H1 (cell line): ENCODE results near the gene PGA5. TPM values are rescaled to one million over a fixed set of nuclear protein-coding genes. Genes with fewer than 3 reads are reported as not detected.

Experiments
- CTCF ChIA-PET: fragments of 300-600 bp; sonication (Branson Sonifier 250); formaldehyde crosslinking; loops from one replicate; lab custom pipeline; 2021; ENCODE audit not compliant: partially characterized antibody; lab: Charles Lee
- POLR2A ChIA-PET: fragments of 300-600 bp; sonication (Branson Sonifier 250); formaldehyde crosslinking; loops from one replicate; lab custom pipeline; 2021; ENCODE audit warnings: inconsistent platforms; ENCODE audit not compliant: partially characterized antibody; lab: Charles Lee
- DNase-seq, 2 experiments: peaks; one replicate each; pipeline versions ENCODE4 v3.0.0 to v3.0.0-alpha.2; 2010 to 2022; ENCODE audit warnings: low spot score in 2 of 2, low read depth in 1 of 2, mixed read lengths in 1 of 2
- FAIRE-seq: peaks from 2 replicates; lab custom pipeline; 2011; peaks lifted over from hg19 to GRCh38; lab: Jason Lieb, UNC
- H2AFZ ChIP-seq: 2 replicates; pipeline ENCODE4 v1.8.1; 2012; ENCODE audit warnings: low read length, inconsistent platforms
- H2AK5ac ChIP-seq: 2 replicates; pipeline ENCODE4 v1.6.1; 2013; ENCODE audit warnings: low read depth, low read length
- H2BK120ac ChIP-seq: replicated peaks from 2 replicates; pipeline ENCODE3; 2013; ENCODE audit warnings: low read depth, low read length, inconsistent platforms
- H2BK12ac ChIP-seq: 2 replicates; pipeline ENCODE4 v1.6.1; 2013; ENCODE audit warnings: low read depth, low read length
- H2BK15ac ChIP-seq: 2 replicates; pipeline ENCODE4 v1.6.1; 2013; ENCODE audit warnings: low read length
- H2BK20ac ChIP-seq: 2 replicates; pipeline ENCODE4 v1.6.1; 2013; ENCODE audit warnings: low read length
- H2BK5ac ChIP-seq: 2 replicates; pipeline ENCODE4 v1.6.1; 2013; ENCODE audit warnings: low read depth, low read length
- H3K14ac ChIP-seq: 2 replicates; pipeline ENCODE4 v1.6.1; 2013; ENCODE audit warnings: inconsistent platforms; ENCODE audit not compliant: insufficient read length
- H3K18ac ChIP-seq: 2 replicates; pipeline ENCODE4 v1.6.1; 2013; ENCODE audit warnings: low read length; ENCODE audit errors: extremely low read depth
- H3K23ac ChIP-seq: 2 replicates; pipeline ENCODE4 v1.6.1; 2013; ENCODE audit warnings: inconsistent platforms; ENCODE audit not compliant: insufficient read length
- H3K23me2 ChIP-seq: 2 replicates; pipeline ENCODE4 v1.6.1; 2013; ENCODE audit warnings: low read depth, low read length
- H3K27ac ChIP-seq: 2 replicates; pipeline ENCODE4 v1.6.1; 2011; ENCODE audit warnings: low read depth, low read length, inconsistent platforms
- H3K27me3 ChIP-seq, 4 experiments: replicated peaks in 1 of 4; 1 replicate in 1 of 4; 2 replicates in 3 of 4; pipeline versions ENCODE4 v1.6.1 to v1.8.1; 2011 to 2013; ENCODE audit warnings: low read length in 3 of 4, mild to moderate bottlenecking in 3 of 4, inconsistent platforms in 2 of 4, mixed read lengths in 2 of 4, moderate library complexity in 1 of 4; ENCODE audit not compliant: control insufficient read depth in 3 of 4, insufficient read depth in 3 of 4; ENCODE audit errors: extremely low read depth in 1 of 4
- H3K36me3 ChIP-seq, 4 experiments: 2 replicates each; pipeline versions ENCODE4 v1.6.1 to v1.8.1; 2011 to 2013; ENCODE audit warnings: mild to moderate bottlenecking in 4 of 4, low read length in 3 of 4, moderate library complexity in 2 of 4, control low read depth in 1 of 4, inconsistent platforms in 1 of 4; ENCODE audit not compliant: insufficient read depth in 4 of 4, control insufficient read depth in 2 of 4
- H3K4ac ChIP-seq: replicated peaks from 2 replicates; pipeline ENCODE3; 2013; ENCODE audit warnings: low read length, low read depth, mixed read lengths, inconsistent platforms; ENCODE audit not compliant: insufficient read length
- H3K4me1 ChIP-seq, 4 experiments: replicated peaks in 1 of 4; 1 replicate in 1 of 4; 2 replicates in 3 of 4; pipeline versions ENCODE4 v1.6.1 to v1.8.1; 2011 to 2013; ENCODE audit warnings: low read length in 3 of 4, inconsistent platforms in 2 of 4, mixed read lengths in 1 of 4; ENCODE audit not compliant: insufficient read depth in 4 of 4, control insufficient read depth in 3 of 4
- H3K4me2 ChIP-seq, 2 experiments: 2 replicates each; pipeline versions ENCODE4 v1.6.1 to v1.8.1; 2011 to 2013; ENCODE audit warnings: low read depth in 2 of 2, low read length in 2 of 2, control low read depth in 1 of 2, inconsistent platforms in 1 of 2, mild to moderate bottlenecking in 1 of 2; ENCODE audit not compliant: insufficient read depth in 1 of 2
- H3K4me3 ChIP-seq, 4 experiments: fragments of 200-600, 300-600 bp in 1 of 4; sonication (generic), shearing (Covaris generic), sonication (Bioruptor Twin) in 1 of 4; 2 replicates each; pipeline versions ENCODE4 v1.5.1 to v1.8.1; 2011 to 2016; ENCODE audit warnings: low read length in 4 of 4, low read depth in 3 of 4, control low read depth in 2 of 4, inconsistent platforms in 2 of 4, mild to moderate bottlenecking in 2 of 4, mixed read lengths in 1 of 4, moderate library complexity in 1 of 4; ENCODE audit not compliant: insufficient read depth in 2 of 4; ENCODE audit errors: extremely low read depth in 1 of 4
- H3K56ac ChIP-seq: replicated peaks from 2 replicates; pipeline ENCODE3; 2013; ENCODE audit warnings: low read depth, mild to moderate bottlenecking, mixed read lengths, low read length, inconsistent platforms; ENCODE audit not compliant: insufficient read length
- H3K79me1 ChIP-seq: 2 replicates; pipeline ENCODE4 v1.6.1; 2013; ENCODE audit warnings: low read depth, low read length, control low read depth
- H3K79me2 ChIP-seq, 2 experiments: 2 replicates each; pipeline versions ENCODE4 v1.6.1 to v1.8.1; 2012 to 2013; ENCODE audit warnings: low read length in 2 of 2, mild to moderate bottlenecking in 2 of 2, inconsistent platforms in 1 of 2; ENCODE audit not compliant: insufficient read depth in 2 of 2, control insufficient read depth in 1 of 2
- H3K9ac ChIP-seq, 4 experiments: replicated peaks in 1 of 4; 1 replicate in 1 of 4; 2 replicates in 3 of 4; pipeline versions ENCODE4 v1.6.1 to v1.8.1; 2011 to 2013; ENCODE audit warnings: low read depth in 3 of 4, low read length in 3 of 4, control low read depth in 2 of 4, mild to moderate bottlenecking in 2 of 4, moderate library complexity in 2 of 4, inconsistent platforms in 1 of 4; ENCODE audit errors: extremely low read depth in 1 of 4
- H3K9me3 ChIP-seq, 2 experiments: 2 replicates each; pipeline versions ENCODE4 v1.6.1 to v1.8.1; 2012 to 2013; ENCODE audit warnings: mild to moderate bottlenecking in 2 of 2, moderate library complexity in 2 of 2, control low read depth in 1 of 2, inconsistent platforms in 1 of 2, low read depth in 1 of 2, low read length in 1 of 2, mixed read lengths in 1 of 2; ENCODE audit not compliant: insufficient read depth in 2 of 2
- H4K20me1 ChIP-seq, 2 experiments: replicated peaks in 1 of 2; 2 replicates each; pipeline versions ENCODE3 to v1.8.1; 2011 to 2013; ENCODE audit warnings: inconsistent platforms in 2 of 2, low read length in 2 of 2, mild to moderate bottlenecking in 1 of 2; ENCODE audit not compliant: insufficient read depth in 2 of 2, control insufficient read depth in 1 of 2
- H4K5ac ChIP-seq: 2 replicates; pipeline ENCODE4 v1.6.1; 2013; ENCODE audit warnings: low read length, low read depth, mixed read lengths, inconsistent platforms; ENCODE audit not compliant: insufficient read length
- H4K8ac ChIP-seq: 2 replicates; pipeline ENCODE4 v1.8.0; 2013; ENCODE audit warnings: mild to moderate bottlenecking, moderate library complexity, low read length, inconsistent platforms; ENCODE audit not compliant: insufficient read depth; ENCODE audit errors: extremely low read depth
- H4K91ac ChIP-seq: replicated peaks from 2 replicates; pipeline ENCODE3; 2013; ENCODE audit warnings: low read length, mixed read lengths, inconsistent platforms; ENCODE audit not compliant: insufficient read length
- ASH2L ChIP-seq: fragments of 200-600, 300-600 bp; sonication (generic); IDR thresholded peaks from one replicate; pipeline ENCODE4 v1.7.1; 2017; ENCODE audit warnings: low read length
- CHD1 ChIP-seq: IDR thresholded peaks from 2 replicates; pipeline ENCODE4 v1.6.1; 2012; ENCODE audit warnings: low read depth, low read length, improper control_type of control experiment
- EP300 ChIP-seq, 2 experiments: IDR thresholded peaks; 1 replicate in 1 of 2; 2 replicates in 1 of 2; pipeline ENCODE4 v1.6.1; 2011 to 2012; ENCODE audit warnings: low read depth in 2 of 2, low read length in 2 of 2, mild to moderate bottlenecking in 2 of 2, borderline replicate concordance in 1 of 2, inconsistent platforms in 1 of 2, moderate library complexity in 1 of 2
- FOSL1 ChIP-seq: IDR thresholded peaks from 2 replicates; pipeline ENCODE4 v1.6.1; 2011; ENCODE audit warnings: mild to moderate bottlenecking, low read depth, low read length, moderate library complexity; ENCODE audit not compliant: insufficient read depth
- GTF2F1 ChIP-seq: IDR thresholded peaks from 2 replicates; pipeline ENCODE4 v1.6.1; 2012; ENCODE audit warnings: low read depth, low read length, improper control_type of control experiment, borderline replicate concordance
- HDAC6 ChIP-seq: IDR thresholded peaks from one replicate; pipeline ENCODE4 v1.7.1; 2012; ENCODE audit warnings: low read depth, mild to moderate bottlenecking, inconsistent platforms, low read length, moderate library complexity
- POU5F1 ChIP-seq: IDR thresholded peaks from 2 replicates; pipeline ENCODE4 v1.6.1; 2011; ENCODE audit warnings: low read depth, mild to moderate bottlenecking, low read length, moderate library complexity
- RBBP5 ChIP-seq: IDR thresholded peaks from 2 replicates; pipeline ENCODE4 v1.7.1; 2012; ENCODE audit warnings: low read depth, mild to moderate bottlenecking, inconsistent platforms, low read length, moderate library complexity, borderline replicate concordance
- SIRT6 ChIP-seq: IDR thresholded peaks from one replicate; pipeline ENCODE4 v1.7.1; 2012; ENCODE audit warnings: low read length, inconsistent platforms
- SP4 ChIP-seq: IDR thresholded peaks from 2 replicates; pipeline ENCODE4 v1.6.1; 2012; ENCODE audit warnings: low read length, inconsistent platforms
- SUZ12 ChIP-seq: fragments of 200-600 bp; sonication (generic); IDR thresholded peaks from 2 replicates; pipeline ENCODE4 v1.6.1; 2012; ENCODE audit warnings: mild to moderate bottlenecking, inconsistent platforms, low read length, moderate library complexity, mixed read lengths
- YY1 ChIP-seq: IDR thresholded peaks from 2 replicates; pipeline ENCODE4 v1.6.1; 2011; ENCODE audit warnings: low read depth, mild to moderate bottlenecking, low read length
- WGBS, 2 experiments: shearing (Covaris generic) in 1 of 2; methylation state at CpG; one replicate each; pipeline versions ENCODE4 v1.1.6 to v1.1.7; 2013 to 2015; ENCODE audit warnings: low lambda C conversion rate in 2 of 2, mixed read lengths in 2 of 2, inconsistent platforms in 1 of 2, low coverage in 1 of 2, missing lambda C conversion rate in 1 of 2; ENCODE audit not compliant: insufficient replicate concordance in 2 of 2, insufficient coverage in 1 of 2, insufficient read length in 1 of 2; ENCODE audit errors: extremely low coverage in 1 of 2, missing lambda C conversion rate in 1 of 2; 5-methylcytosine and 5-hydroxymethylcytosine counted together
- polyA plus RNA-seq, 7 experiments: library from polyadenylated mRNA; depleted of rRNA in 3 of 7; stranded (reverse) in 5 of 7; unstranded in 2 of 7; fragments of >200 nt in 5 of 7; fragments of 200-250 nt in 2 of 7; gene quantifications; 1 replicate in 5 of 7; 2 replicates in 1 of 7; 4 replicates in 1 of 7; pipeline versions ENCODE4 v1.2.1 to v1.2.3, GENCODE V29; 2011 to 2013; ENCODE audit warnings: missing spikeins in 2 of 7, mixed read lengths in 2 of 7
- total RNA-seq: library from RNA; stranded (reverse); fragmentation: NEBNext Ultra II Directional; extraction: Animal tissue kit (Norgen Biotek cat#: 25700); gene quantifications from 2 replicates; pipeline ENCODE4 v1.2.1, GENCODE V29; 2021

Gene PGA5
- total and polyA plus RNA-seq, 2 of the 8 experiments (the other 6 are each of a cell fraction or from before 2014, with no cell fraction given): 0.67 to 2.0 TPM

DNA sequence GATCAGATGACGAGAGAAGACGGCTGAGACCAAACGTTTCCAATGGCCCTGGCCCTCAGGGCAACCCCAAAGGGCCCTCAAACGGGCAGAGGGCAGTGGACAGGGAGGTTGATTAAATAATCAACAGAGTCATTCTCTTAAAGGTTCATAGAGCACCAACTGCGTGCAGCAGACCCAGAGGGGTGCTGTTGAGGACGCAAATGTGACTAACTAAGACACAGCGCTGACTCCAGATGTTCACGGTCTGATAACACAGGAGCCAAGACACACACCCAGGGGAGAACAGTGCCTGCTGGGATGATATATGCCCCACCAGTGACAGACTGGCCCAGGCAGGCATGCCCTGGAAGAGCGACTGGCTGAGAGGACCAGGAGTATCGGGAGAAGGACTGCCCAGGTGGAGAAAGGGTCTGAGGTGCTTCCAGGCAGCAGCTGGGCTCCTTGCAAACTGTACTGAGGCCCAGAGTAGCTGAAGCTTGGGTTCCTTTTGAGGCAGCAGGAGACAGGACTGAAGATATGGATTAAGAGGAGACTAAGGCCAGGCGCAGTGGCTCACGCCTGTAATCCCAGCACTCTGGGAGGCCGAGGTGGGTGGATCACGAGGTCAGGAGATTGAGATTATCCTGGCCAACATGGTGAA lies 46.5 kb downstream of the PGA5 start:
- H3K4me1 ChIP-seq: no peaks in the 10 kb centered on the region
- no peak overlapping the region for H2AK5ac ChIP-seq
- H2BK20ac ChIP-seq: no peak overlapping the region
- no peak overlapping the region for H3K4ac ChIP-seq
- H2BK120ac ChIP-seq: no peak overlapping the region
- peaks cover 0 to 9% (median 4%) of the 10 kb centered on the region in 4 experiments; a peak in 5 of 8 replicates for H3K36me3 ChIP-seq
- DNase-seq: no peak
- no peak overlapping the region for H3K23ac ChIP-seq
- POLR2A ChIA-PET: interaction anchor here (0.7 to 1.9 kb wide), 3 partner anchors 14 to 28 kb away, joined by 3 to 8 read pairs (median 4); no protein-coding TSS in a partner anchor
- H3K4me2 ChIP-seq: no peak overlapping the region
- TF ChIP-seq FOSL1: no peak
- no peak for TF ChIP-seq SIRT6
- no peak for TF ChIP-seq CHD1
- no peak for TF ChIP-seq SUZ12
- TF ChIP-seq GTF2F1: no peak
- no peak for TF ChIP-seq ASH2L
- no peak for TF ChIP-seq EP300 (IDR thresholded peaks at IDR 0.05; ENCODE audit: borderline replicate concordance in 1 of 2, low read depth in 2 of 2, low read length in 2 of 2)
- TF ChIP-seq POU5F1: no peak
- TF ChIP-seq SP4: no peak
- TF ChIP-seq YY1: no peak
- TF ChIP-seq RBBP5: no peak
- no peak for TF ChIP-seq HDAC6
- no peak overlapping the region for H3K56ac ChIP-seq
- H4K20me1 ChIP-seq: peaks cover 6 to 13% of the 10 kb centered on the region in 2 experiments
- peaks cover 0 to 2% (median 0%) of the 10 kb centered on the region in 4 experiments; a peak in 1 of 7 replicates for H3K27me3 ChIP-seq
- H2BK15ac ChIP-seq: no peak overlapping the region
- CTCF ChIA-PET: interaction anchor here (0.8 to 1.7 kb wide), 3 partner anchors 9 to 33 kb away, joined by 3 to 9 read pairs (median 4); no protein-coding TSS in a partner anchor
- H3K4me3 ChIP-seq: no peak overlapping the region
- H3K18ac ChIP-seq: no peak overlapping the region
- H2AFZ ChIP-seq: no peak overlapping the region
- H4K91ac ChIP-seq: no peak overlapping the region
- 0 out of 4 replicates have a peak, but pooled peaks cover 0 to 3% of the 10 kb centered on the region in 2 experiments for H3K79me2 ChIP-seq
- H3K27ac ChIP-seq: no peak overlapping the region
- no peak overlapping the region for H2BK12ac ChIP-seq
- no peaks in the 10 kb centered on the region; a peak in 1 of 4 replicates for H3K9me3 ChIP-seq
- no peak overlapping the region for H2BK5ac ChIP-seq
- H3K23me2 ChIP-seq: no peaks in the 10 kb centered on the region
- H3K9ac ChIP-seq: no peak overlapping the region
- H3K79me1 ChIP-seq: no peaks in the 10 kb centered on the region
- WGBS, 2 experiments: 92% methylated on average over 14 of the region's 14 CpGs; no CpG with 5 or more reads in 1 of the 2 experiments
- no peak for FAIRE-seq
- no peak overlapping the region for H4K8ac ChIP-seq
- no peak overlapping the region for H3K14ac ChIP-seq
- H4K5ac ChIP-seq: no peak overlapping the region
